Vagina (tissue), 2 donors: ENCODE measurements around the gene COL5A1.

ENCODE experiments used
- CTCF ChIP-seq, 3 experiments: fragments of 450-650 bp in 2 of 3; fragments of 200-600 bp in 1 of 3; sonication (generic) in 1 of 3; IDR thresholded peaks; one replicate each; pipeline ENCODE4 v1.5.1; 2017 to 2019; ENCODE audit warnings: antibody characterized with exemption in 3 of 3, mild to moderate bottlenecking in 2 of 3, moderate library complexity in 2 of 3
- POLR2AphosphoS5 ChIP-seq, 2 donors: sonication (generic); formaldehyde crosslinking; IDR thresholded peaks; one replicate each; pipeline ENCODE4 v1.9.0; 2017; ENCODE audit warnings: antibody characterized with exemption in 2 of 2, mild to moderate bottlenecking in 2 of 2, low read depth in 1 of 2; ENCODE audit not compliant: insufficient read depth in 1 of 2

- TF ChIP-seq CTCF (IDR thresholded peaks at IDR 0.05) (no peak), POLR2AphosphoS5 (IDR thresholded peaks at IDR 0.05; ENCODE audit: insufficient read depth in 1 of 2, low read depth in 1 of 2) (no peak)
These were observed 11.0 kb downstream of the COL5A1 start for GRCh38 chr9:134652291-134653225.
